ENCODE results near the gene EIF2S1. TPM values are rescaled to one million over a fixed set of nuclear protein-coding genes. Genes with fewer than 3 reads are reported as not detected.

The EIF2S1 gene
- polyA plus RNA-seq, 1 donor from 2014 or later = 108 TPM

DNA sequence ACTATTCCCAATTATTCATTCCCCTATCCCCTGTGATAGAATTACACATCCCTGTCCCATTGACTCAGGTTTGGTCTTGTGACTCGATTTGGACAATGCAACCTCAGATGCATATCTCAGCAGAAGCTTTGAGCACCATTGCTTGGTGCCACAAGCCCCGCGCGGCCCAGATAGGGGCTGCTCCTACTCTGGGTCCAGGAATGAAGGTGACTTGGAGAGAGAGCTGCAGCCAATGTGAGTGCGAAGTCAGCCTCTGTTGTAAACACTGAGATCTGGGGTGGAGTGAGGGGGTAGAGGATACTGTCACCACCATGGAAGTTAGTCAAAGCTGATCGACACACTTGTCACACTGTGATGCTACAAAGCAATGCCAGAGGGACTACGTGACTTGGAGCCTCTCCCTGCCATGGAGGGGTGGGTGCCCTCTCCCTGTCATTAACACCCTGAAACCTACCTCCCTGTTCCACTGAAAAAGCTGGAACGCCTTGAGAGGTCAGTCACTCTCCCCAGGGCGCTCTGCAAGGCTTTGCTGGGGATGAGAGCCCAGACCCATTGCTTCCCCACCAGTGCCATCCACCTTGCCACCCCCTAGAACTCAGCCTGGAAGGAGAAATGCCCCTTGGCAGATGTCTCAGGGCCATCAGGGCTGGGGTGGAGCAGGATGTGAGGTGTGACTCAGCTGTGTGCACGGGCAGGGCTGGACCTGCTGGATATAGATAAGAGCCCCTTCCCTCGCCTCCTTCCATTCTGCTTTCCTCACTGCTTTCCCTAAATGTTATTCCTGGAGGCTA, 58.5 kb downstream of the EIF2S1 start:
- Histone ChIP-seq H3K4me2 (ENCODE audit: low read length) (no peak overlapping the region), H3K27ac (ENCODE audit: low read length) (no peak overlapping the region), H3K9me2 (ENCODE audit: insufficient read depth, low read length) (no peaks in the 10 kb centered on the region), H4K20me1 (ENCODE audit: insufficient read depth) (no peaks in the 10 kb centered on the region), H3F3A (ENCODE audit: insufficient read depth, low read length, poor library complexity, severe bottlenecking) (no peaks in the 10 kb centered on the region), H3K36me3 (ENCODE audit: insufficient read depth, low read length) (no peaks in the 10 kb centered on the region), H3K27me3 (ENCODE audit: insufficient read depth, low read depth, low read length) (no peaks in the 10 kb centered on the region), H3K9ac (ENCODE audit: low read length) (no peak overlapping the region), H2AFZ (ENCODE audit: low read depth, low read length) (no peak overlapping the region), H3K4me3 (ENCODE audit: low read length) (no peak overlapping the region), H3K9me3 (ENCODE audit: low read length) (no peaks in the 10 kb centered on the region), H3K79me2 (replicated peaks; ENCODE audit: insufficient read depth, low read length) (no peaks in the 10 kb centered on the region)
- TF ChIP-seq POLR2AphosphoS5 (IDR thresholded peaks at IDR 0.05) = no peak
- TF ChIP-seq RAD21 (conservative IDR thresholded peaks at IDR 0.05) = no peak
- no peak for TF ChIP-seq EZH2 (IDR thresholded peaks at IDR 0.05; ENCODE audit: borderline replicate concordance, insufficient read depth, low read length, poor library complexity, severe bottlenecking)
- no peak for TF ChIP-seq CTCF (IDR thresholded peaks at IDR 0.05; ENCODE audit: poor library complexity, severe bottlenecking)
- no peak for TF ChIP-seq SMC3 (conservative IDR thresholded peaks at IDR 0.05; ENCODE audit: poor library complexity)
- TF ChIP-seq TAF1 (IDR thresholded peaks at IDR 0.05; ENCODE audit: low read depth) = no peak
- TF ChIP-seq EP300 (conservative IDR thresholded peaks at IDR 0.05; ENCODE audit: poor library complexity, severe bottlenecking) = no peak
- no peak for TF ChIP-seq MXI1 (conservative IDR thresholded peaks at IDR 0.05; ENCODE audit: poor library complexity, severe bottlenecking)
- TF ChIP-seq, protein P1, sequence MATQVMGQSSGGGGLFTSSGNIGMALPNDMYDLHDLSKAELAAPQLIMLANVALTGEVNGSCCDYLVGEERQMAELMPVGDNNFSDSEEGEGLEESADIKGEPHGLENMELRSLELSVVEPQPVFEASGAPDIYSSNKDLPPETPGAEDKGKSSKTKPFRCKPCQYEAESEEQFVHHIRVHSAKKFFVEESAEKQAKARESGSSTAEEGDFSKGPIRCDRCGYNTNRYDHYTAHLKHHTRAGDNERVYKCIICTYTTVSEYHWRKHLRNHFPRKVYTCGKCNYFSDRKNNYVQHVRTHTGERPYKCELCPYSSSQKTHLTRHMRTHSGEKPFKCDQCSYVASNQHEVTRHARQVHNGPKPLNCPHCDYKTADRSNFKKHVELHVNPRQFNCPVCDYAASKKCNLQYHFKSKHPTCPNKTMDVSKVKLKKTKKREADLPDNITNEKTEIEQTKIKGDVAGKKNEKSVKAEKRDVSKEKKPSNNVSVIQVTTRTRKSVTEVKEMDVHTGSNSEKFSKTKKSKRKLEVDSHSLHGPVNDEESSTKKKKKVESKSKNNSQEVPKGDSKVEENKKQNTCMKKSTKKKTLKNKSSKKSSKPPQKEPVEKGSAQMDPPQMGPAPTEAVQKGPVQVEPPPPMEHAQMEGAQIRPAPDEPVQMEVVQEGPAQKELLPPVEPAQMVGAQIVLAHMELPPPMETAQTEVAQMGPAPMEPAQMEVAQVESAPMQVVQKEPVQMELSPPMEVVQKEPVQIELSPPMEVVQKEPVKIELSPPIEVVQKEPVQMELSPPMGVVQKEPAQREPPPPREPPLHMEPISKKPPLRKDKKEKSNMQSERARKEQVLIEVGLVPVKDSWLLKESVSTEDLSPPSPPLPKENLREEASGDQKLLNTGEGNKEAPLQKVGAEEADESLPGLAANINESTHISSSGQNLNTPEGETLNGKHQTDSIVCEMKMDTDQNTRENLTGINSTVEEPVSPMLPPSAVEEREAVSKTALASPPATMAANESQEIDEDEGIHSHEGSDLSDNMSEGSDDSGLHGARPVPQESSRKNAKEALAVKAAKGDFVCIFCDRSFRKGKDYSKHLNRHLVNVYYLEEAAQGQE (IDR thresholded peaks at IDR 0.05; ENCODE audit: borderline replicate concordance) = no peak

DNA sequence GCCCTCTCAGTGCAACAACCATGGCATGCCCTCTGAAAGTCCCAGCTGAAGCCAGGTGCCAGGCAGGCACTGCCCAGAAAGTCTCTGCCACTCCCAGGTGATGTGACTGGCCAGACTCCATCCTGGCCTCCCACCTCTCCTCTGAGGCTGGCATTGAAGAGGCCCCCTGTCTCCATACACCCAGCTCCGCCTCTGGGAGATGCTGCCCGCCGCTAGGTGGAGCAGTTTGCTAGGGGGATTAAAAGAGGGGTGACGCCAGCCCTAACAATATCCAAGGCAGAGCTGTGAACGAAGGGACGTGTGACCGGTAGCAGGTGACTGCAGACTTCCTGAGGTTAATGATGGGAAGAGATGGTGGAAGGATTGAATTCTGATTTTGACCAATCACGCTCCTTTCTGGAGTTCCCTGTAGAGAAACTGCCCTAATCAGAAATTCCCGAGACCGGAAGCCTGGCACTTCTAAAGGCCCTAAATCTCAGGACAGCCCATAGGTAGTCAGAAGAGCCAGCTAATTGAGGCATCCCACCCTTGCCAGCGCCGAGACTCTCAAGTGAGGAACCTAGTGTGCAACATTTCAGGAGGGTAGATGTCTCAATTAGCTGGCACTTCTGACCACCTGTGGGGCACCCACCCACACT, 60.1 kb downstream of the EIF2S1 start:
- Histone ChIP-seq H2AFZ (ENCODE audit: low read depth, low read length) (no peak overlapping the region), H3K27ac (ENCODE audit: low read length) (no peak overlapping the region), H3K79me2 (replicated peaks; ENCODE audit: insufficient read depth, low read length) (no peaks in the 10 kb centered on the region), H3K27me3 (ENCODE audit: insufficient read depth, low read depth, low read length) (no peaks in the 10 kb centered on the region), H3K9ac (ENCODE audit: low read length) (no peak overlapping the region), H3K9me3 (ENCODE audit: low read length) (no peaks in the 10 kb centered on the region), H3F3A (ENCODE audit: insufficient read depth, low read length, poor library complexity, severe bottlenecking) (no peaks in the 10 kb centered on the region), H3K4me3 (ENCODE audit: low read length) (no peak overlapping the region), H3K36me3 (ENCODE audit: insufficient read depth, low read length) (no peaks in the 10 kb centered on the region), H4K20me1 (ENCODE audit: insufficient read depth) (no peaks in the 10 kb centered on the region), H3K9me2 (ENCODE audit: insufficient read depth, low read length) (no peaks in the 10 kb centered on the region), H3K4me2 (ENCODE audit: low read length) (no peak overlapping the region)
- TF ChIP-seq, protein P1 (IDR thresholded peaks at IDR 0.05; ENCODE audit: borderline replicate concordance) = no peak
- TF ChIP-seq SMC3 (conservative IDR thresholded peaks at IDR 0.05; ENCODE audit: poor library complexity) (no peak), EZH2 (IDR thresholded peaks at IDR 0.05; ENCODE audit: borderline replicate concordance, insufficient read depth, low read length, poor library complexity, severe bottlenecking) (no peak), EP300 (conservative IDR thresholded peaks at IDR 0.05; ENCODE audit: poor library complexity, severe bottlenecking) (no peak), CTCF (IDR thresholded peaks at IDR 0.05; ENCODE audit: poor library complexity, severe bottlenecking) (no peak), POLR2AphosphoS5 (IDR thresholded peaks at IDR 0.05) (no peak), MXI1 (conservative IDR thresholded peaks at IDR 0.05; ENCODE audit: poor library complexity, severe bottlenecking) (no peak), TAF1 (IDR thresholded peaks at IDR 0.05; ENCODE audit: low read depth) (no peak), RAD21 (conservative IDR thresholded peaks at IDR 0.05) (no peak)
